NCI-H524 (cell line): Measurements from ENCODE around the gene TOP3A.

Experiments
- DNase-seq, 2 experiments: peaks; one replicate each; lab custom pipeline; 2025; lab: John Stamatoyannopoulos, UW

TOP3A gene

GRCh38 chr17:18233803-18234518 lies 80.8 kb downstream of the TOP3A start:
- DNase-seq, result no peak

GRCh38 chr17:18231164-18231563 lies 83.6 kb downstream of the TOP3A start:
- no peak for DNase-seq

GRCh38 chr17:18230288-18231141 lies 84.3 kb downstream of the TOP3A start:
- DNase-seq, result peak in 1 of 2 experiments; percentile 79

- no peak for DNase-seq
Observed at GRCh38 chr17:18229771-18230170, 85.0 kb downstream of the TOP3A start.

- no peak for DNase-seq
Observed at GRCh38 chr17:18229254-18229653, 85.5 kb downstream of the TOP3A start.

- DNase-seq, result no peak
Observed at GRCh38 chr17:18228176-18228682, 86.6 kb downstream of the TOP3A start.

- DNase-seq, result no peak
Observed at GRCh38 chr17:18227635-18228034, 87.2 kb downstream of the TOP3A start.

GRCh38 chr17:18226284-18226945 lies 88.4 kb downstream of the TOP3A start:
- DNase-seq, result no peak

GRCh38 chr17:18225642-18226283 lies 89.0 kb downstream of the TOP3A start:
- peak in 1 of 2 experiments; percentile 21 for DNase-seq

- DNase-seq, result peak; percentile 90 to 94
Observed at GRCh38 chr17:18225121-18225641, 89.6 kb downstream of the TOP3A start, which contains the start of gene LLGL1. Gene LLGL1 (plus strand): TSS chr17:18225635. CDS start chr17:18225683, 48 bp downstream.

- no peak for DNase-seq
Observed at GRCh38 chr17:18224387-18225120, 90.2 kb downstream of the TOP3A start.

- DNase-seq, result no peak
Observed at GRCh38 chr17:18224053-18224386, 90.8 kb downstream of the TOP3A start.
